DLD1 (cell line): ENCODE data around the gene M1AP.
"Not testable (repeated sequence)": the region's sequence is repeated elsewhere in the genome, so short reads cannot be mapped to it uniquely, and the experiment has no call there.

Source experiments
- in situ Hi-C: cut with HindIII; loops from 2 replicates; pipeline ENCODE4 v1.10.0; 2017; ENCODE audit warnings: low sequenced_read_pairs

Gene M1AP

GRCh38 chr2:74569686-74570085, 78.4 kb downstream of the M1AP start:
- in situ Hi-C loops, result loop anchor here (10.0 kb wide), 1 partner anchor 305 kb away; no protein-coding TSS in a partner anchor

DNA sequence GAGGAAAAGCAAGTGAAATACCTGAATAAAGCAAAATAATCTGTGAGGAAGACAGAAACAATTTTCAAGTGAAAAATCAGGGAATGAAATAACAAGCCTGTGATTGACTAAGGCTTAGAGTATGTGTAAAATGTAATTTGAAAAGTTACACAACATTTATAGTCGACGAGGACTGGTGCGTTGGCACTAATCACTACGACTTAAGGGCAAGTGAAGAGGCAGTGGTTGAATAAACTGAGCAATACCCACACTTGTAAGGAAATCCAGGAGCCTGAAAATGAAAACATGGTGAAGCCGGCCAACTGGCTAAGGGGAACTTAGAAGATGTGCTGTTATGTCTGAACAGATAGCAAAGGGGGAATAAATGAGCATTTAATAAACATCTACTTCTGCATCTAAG, 80.2 kb downstream of the M1AP start:
- in situ Hi-C loops, result no loop called here

DNA sequence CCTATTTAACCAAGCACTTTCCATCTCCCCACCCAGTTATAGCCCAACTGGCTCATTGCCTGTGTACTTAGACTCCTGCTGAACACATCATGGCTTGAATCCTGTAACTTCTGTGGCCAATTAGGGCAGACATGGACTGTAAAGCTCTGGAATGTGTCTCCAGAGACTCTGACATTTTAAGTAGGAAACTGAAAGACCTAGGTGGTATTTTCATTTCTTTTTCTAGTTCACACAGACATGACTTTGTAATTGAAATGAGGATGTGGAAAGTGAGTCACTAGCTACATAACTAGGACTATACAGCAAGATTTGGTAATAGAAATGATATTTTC, 81.4 kb downstream of the M1AP start:
- in situ Hi-C loops, result no loop called here

- in situ Hi-C loops, result no loop called here
Observed at GRCh38 chr2:74566076-74566753, 81.9 kb downstream of the M1AP start.

- in situ Hi-C loops, result no loop called here
Observed at GRCh38 chr2:74564222-74564621, 83.9 kb downstream of the M1AP start.

DNA sequence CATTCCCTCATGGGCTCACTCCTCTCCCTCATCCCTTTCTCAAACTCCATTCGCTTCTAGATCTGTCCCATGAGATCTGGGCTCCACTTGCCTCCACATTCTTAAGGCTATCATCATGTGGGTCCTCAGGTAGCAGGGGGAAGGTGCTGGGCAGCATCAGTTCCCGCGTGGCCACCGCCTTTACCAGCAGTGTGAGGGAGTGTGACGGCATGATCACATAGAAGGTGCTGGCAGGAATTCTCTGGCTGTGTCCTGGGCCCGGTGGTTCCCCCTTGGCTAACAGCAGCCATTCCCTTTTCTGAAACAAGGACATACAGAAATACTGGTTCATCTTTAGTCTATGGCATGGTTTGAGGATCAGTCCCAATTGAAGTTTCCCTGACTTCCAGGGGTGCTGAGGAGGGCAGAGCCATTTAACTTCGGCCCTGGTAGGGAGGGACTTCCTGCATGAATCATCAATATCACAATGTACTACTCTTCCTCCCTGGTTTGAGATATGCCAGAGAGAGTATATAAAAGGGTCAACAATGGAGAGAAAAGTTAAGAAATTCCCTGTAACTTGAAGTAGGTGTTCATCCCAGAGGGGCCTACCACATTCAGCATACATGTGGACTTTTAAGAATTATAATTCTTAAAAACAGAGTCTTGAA, 85.9 kb downstream of the M1AP start:
- in situ Hi-C loops, result no loop called here

DNA sequence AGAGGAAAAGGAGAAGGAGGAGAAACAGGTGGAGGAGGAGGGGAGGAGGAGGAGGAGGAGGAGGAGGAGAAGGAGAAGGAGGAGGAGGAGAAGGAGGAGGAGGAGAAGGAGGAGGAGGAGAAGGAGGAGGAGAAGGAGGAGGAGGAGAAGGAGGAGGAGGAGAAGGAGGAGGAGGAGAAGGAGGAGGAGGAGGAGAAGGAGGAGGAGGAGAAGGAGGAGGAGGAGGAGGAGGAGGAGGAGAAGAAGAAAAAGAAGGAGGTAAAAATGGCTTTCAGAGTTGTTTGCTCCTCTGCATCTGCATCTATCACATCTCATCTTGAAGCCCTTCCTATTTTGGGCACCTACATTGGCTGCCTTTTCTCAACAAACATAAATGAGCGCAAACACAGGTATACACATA, 87.1 kb downstream of the M1AP start:
- in situ Hi-C loops, result not testable (repeated sequence)

DNA sequence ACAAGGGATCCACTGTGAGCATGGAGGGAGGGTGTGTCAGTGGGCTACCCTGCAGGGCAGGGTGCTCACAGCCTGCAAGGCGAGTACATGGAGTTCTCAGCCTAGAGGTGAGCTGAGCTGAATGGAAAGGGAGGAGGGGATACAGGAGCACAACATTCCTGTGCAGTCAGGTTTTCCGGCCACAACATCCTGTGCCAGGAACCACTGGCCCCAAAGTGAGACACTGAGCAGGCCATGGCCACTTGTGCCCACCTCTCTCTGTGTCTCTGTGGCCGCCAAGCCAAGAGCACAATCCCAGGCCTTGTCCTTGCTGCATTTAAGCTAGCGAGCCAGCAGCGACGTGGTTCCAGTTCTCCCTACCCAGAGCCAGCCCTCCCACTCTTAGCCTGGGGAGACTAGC, 87.5 kb downstream of the M1AP start:
- in situ Hi-C loops, result no loop called here

DNA sequence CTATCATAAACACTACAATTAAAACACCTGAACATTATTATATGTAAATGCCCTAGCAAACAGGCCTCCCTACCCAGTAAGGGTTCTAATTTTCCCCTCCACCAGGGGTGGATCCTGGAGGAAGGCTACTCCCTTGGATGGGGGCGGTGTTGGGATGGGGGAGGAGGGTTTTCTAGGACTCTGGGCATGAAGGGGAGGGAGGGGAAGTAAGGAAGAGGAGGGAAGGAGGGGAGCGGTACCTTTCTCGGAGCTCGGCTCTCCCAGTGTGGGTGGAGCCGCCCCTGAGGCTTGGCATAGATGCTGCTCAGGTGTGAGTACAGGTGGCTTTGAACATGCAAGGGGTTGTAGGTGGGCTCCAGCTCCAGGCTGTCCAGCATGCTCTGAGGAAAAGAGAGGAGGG, 88.2 kb downstream of the M1AP start:
- in situ Hi-C loops, result no loop called here

DNA sequence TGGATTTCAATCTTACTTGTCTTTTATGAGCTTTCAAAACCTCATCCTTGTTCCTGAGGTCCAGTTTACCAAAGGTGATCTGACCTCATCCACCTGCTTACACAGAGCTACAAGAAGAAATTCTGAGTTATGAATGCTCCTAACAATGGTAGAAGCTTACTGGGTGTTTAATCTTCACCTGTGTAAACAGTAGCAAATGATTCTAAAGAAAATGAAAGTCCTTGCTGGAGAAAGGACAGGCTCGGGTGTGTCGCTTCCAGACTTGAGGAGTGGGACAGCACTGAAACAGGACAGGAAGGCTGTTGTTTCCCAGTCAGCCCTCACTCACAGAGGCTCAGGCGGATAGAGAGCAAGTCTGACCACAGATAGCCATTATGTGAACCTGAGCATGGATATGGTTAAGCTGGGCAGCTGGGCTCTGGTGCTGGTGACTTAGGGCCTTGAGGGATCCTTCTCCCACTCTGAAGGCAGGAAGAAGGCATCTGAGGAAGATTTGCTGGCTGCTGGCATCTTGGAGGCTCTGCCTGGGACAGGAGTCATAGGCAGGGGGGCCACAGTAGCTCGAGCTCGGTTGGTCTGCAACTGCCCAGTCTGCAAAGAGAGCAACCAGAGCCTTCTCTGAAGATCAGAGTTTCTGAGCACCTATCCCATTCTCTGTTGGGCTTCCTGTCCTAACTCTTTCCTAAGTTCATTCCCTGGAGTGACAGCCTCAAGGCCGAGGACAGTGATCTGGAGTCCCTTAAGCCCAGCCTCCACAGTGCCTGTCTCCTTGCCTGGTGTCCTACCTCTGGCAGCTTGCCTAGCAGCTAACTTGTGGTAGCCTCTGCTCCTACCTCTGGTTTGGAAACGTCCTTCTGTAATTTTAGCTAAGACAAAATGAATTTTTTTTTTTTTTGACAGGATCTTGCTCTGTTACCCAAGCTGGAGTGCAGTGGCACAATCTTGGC, 89.6 kb downstream of the M1AP start:
- in situ Hi-C loops, result no loop called here

DNA sequence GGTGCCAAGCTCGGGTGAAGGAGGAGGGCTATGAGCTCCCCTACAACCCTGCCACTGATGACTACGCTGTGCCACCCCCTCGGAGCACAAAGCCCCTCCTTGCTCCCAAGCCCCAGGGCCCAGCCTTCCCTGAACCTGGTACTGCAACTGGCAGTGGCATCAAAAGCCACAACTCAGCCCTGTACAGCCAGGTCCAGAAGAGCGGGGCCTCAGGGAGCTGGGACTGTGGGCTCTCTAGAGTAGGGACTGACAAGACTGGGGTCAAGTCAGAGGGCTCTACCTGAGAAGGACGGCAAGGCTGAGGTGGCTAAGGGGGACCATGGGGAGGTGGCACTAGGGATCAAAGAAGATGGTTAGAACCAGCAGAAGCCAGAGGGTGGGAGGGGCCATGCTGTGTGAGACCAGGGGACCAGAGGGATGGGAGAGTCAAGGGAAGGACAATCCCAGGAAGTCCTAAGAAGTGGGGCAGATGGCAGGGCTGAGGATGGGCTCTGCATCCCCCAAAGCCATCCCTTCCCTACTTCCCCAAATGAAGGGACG, 91.2 kb downstream of the M1AP start:
- in situ Hi-C loops, result no loop called here

DNA sequence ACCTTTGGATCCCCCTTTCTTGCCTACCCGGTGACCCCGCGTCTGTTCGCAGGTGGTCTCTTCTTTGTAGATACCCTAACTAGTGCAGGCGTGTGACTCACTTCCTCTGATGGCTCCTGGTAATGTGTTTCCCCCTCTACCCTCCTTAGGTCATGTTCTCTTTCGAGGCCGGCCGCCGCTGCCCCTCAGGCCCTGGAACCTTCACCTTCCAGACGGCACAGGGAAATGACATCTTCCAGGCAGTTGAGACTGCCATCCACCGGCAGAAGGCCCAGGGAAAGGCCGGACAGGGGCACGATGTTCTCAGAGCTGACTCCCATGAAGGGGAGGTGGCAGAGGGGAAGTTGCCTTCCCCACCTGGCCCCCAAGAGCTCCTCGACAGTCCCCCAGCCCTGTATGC, 92.0 kb downstream of the M1AP start:
- in situ Hi-C loops, result no loop called here

DNA sequence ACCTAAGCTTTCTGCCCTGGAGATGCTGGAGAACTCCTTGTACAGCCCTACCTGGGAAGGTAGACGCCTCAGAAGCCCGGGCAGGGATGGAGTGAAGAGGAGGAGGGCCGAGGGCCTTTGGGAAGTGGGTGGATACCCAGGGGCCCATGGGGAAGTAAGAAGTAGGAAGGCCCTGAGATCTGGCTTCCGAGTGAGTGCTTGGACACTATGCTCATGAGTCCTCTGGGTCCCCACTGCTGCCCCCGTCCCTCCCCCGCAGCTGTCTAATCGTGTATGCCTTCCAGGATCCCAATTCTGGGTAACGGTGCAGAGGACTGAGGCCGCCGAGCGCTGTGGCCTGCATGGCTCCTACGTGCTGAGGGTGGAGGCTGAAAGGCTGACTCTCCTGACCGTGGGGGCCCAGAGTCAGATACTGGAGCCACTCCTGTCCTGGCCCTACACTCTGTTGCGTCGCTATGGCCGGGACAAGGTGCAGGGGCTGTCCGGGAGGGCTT, 92.5 kb downstream of the M1AP start:
- in situ Hi-C loops, result no loop called here

GRCh38 chr2:74554820-74555531, 93.2 kb downstream of the M1AP start:
- in situ Hi-C loops, result no loop called here

GRCh38 chr2:74553892-74554819, 94.0 kb downstream of the M1AP start, which contains the start of the genes DOK1 and LOXL3:
Gene DOK1, plus strand, starts transcription at chr2:74554720. Its CDS starts 35 bp downstream, at chr2:74554755.
Gene LOXL3, minus strand, starts transcription at chr2:74553942. Its CDS starts 1,308 bp downstream, at chr2:74552634.
- in situ Hi-C loops, result no loop called here

DNA sequence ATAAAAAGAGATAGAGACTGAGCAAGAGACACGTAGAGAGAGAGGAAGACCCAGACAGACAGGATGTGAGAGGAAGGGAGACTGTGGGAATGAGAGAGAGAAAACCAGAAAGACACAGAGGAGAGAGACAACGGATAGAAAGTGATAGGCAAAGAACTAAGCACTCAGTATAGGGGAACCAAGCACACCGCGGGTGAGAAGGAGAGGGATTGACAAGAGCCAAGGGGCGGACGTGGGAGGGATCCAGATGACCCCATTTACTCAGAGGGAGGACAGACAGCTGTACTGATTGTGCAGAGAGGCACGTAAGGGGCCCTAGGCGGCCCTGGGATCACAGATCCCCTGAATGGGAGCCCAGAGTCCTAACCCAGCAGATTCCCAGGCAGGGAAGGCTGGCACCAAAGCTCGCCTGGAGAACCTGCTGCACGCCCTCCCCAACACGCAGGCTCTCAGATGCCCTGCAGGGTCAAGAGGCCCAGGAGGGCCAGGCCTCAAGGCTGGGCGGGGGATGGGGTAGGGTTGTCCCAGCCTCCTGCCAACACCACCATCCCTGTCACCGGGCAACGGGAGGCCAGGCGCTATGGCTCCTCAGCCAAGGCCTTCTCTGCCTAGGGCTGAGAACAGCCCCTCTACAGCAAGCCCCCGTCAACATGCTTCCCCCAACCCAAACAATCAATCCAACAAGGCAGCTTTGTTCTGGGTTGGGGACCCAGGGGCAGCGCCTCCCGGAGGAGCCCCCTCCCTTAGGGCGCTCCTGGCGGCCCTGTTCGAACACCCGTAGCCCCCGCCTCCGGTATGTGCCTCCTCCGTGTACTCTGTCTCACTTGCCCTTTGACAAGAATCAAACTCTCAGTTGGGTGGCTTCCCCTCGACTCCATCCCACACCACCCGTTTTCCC, 95.0 kb downstream of the M1AP start:
- in situ Hi-C loops, result no loop called here

DNA sequence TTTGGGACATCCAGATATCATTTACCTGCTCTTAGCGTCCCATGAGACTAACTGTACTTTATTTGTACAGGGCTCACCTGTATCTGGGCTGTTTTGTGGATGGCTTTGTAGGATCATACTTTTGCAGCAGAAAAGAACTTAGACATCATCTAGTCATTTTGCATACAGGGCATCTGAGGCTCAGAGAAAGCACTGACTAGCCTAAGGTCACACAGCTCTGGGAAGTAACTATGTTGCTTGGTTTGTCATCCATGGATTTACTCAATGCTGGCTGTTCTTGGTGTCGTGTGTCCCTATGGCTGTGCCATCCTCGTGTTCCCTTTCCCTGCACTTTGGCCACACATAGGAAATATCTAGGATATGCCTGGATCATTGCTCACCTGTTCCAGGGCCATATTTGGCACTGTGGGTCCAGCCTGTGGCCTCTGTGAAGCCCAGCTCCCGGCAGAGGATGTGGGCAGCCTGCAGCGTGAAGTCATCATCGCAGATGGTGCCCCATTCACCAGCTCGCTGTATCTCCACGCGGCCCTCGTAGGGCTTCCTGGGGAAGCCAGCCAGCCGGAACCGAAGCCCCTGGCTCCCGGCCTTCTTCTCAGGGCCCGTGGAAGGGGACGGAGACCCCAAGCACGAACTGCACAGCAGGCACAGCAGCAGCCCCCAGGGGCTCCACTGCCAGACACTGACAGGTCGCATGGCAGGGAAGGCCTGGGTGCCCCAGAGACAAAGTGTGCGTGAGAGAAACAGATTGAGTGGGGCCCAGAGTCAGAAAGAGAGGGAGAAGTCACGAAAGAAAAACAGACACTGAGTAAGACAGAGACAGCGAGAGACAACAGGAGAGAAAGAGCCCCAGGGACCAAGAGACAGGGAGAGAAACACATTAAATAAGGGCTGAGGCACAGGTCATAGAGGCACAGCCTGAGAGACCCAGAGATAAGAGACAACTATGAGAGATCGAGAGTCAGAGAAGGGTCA, 95.9 kb downstream of the M1AP start:
- in situ Hi-C loops, result no loop called here
